ENCODE measurements around the gene MICAL2. TPM values are rescaled to one million over a fixed set of nuclear protein-coding genes. Genes with fewer than 3 reads are reported as not detected.

The MICAL2 gene
- total RNA-seq, 1 experiment from 2014 or later: 191 TPM

DNA sequence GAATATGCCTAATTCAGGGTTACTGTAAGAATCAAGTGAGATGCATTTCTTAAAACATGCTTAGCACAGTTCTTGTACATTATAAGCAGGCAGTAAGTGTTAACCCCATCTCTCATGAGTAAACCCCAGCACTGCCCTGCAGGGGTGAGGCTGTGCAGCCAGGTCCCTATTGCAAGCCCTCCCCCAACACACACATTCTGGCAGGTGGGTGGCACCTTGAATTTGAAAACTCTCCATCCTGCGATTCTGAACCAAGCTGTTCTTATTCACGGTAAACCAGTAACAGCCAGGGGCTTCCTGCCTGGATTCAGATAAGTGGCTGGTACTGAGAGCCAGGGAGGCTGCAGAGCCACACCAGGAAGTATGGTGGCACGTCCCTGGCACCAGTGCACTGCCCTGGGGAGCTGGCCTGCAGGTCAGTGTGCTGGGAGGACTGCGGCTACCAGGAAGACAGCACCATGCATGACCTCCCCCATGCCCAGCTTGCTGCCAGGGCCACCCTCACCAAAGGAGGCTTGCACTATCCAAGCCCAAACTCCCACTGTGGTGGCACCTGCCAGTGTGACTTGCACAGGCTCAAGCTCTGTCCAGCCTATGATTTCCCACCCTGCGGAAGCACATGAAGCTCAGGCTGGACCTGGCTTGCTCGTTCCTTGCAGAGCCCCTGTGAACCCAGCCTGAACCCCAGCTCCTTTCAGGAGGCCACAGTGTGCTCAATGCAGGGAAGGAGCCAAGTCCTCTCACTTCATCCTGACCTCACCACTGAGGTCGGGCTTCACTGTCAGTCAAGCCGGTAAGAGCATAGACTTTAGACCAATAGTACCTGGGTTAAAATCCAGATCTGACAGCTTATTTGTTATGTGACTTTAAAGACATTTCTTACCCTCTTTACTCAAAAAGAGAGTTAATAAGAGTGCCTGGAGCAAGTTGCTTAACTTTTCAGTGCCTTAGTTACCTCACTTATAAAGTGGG, 88.1 kb downstream of the MICAL2 start:
- no peak for DNase-seq
- peaks cover 25% of the 10 kb centered on the region for H3K4me1 Mint-ChIP-seq (ENCODE audit: low read depth, unreplicated experiment)
- intact Hi-C loops (cut with micrococcal nuclease; ENCODE audit: unreplicated experiment): no loop called here
- CTCF ChIA-PET: interaction anchor here (1.2 kb wide), 1 partner anchor 26 kb away, joined by 3 read pairs; no protein-coding TSS in a partner anchor
- H3K27me3 Mint-ChIP-seq (ENCODE audit: unreplicated experiment): no peaks in the 10 kb centered on the region
- peaks cover 21% of the 10 kb centered on the region for H3K36me3 Mint-ChIP-seq (ENCODE audit: insufficient read depth, unreplicated experiment)
- TF ChIP-seq CTCF (IDR thresholded peaks at IDR 0.05; ENCODE audit: unreplicated experiment): no peak
- no peak overlapping the region for H3K27ac Mint-ChIP-seq (ENCODE audit: unreplicated experiment)
- H3K4me3 Mint-ChIP-seq (ENCODE audit: low read depth, unreplicated experiment): no peak overlapping the region
- BruUV-seq (replicated peaks): no TSS peak
- H3K9me3 Mint-ChIP-seq (ENCODE audit: low read depth, unreplicated experiment): no peaks in the 10 kb centered on the region

DNA sequence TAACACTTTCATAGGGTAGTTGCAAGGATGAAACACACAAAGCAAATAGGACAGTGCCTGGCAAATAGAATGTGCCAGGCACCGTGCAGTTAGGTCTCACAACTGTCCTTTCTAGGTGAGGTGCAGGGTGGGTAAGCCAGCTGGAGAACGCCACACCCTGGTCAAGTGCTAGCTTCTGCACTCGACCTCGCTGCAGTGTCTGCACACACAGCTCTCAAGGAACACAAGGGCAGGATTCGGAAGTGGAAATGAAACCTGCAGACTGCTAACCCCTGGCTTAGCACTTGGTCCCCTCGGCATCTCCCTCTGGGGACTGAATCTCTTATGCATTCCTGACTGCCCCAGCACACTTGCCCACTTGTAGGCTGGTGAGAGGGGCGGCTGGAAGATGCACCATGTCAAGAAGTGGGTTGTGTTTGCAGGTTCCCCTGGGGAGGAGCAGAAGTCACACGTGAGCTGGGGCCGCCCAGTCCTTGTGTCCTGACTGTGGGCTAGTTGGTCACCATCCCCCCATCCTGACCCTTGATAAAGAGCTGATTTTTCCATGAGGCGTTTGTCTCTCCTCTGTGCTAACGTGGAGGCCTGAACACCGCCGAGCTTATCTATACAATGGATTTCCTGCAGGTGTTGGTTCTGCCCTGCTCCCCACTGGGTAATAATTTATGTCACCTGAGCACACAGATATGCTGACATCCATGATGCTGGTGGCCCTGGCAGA, 89.0 kb downstream of the MICAL2 start:
- Mint-ChIP-seq H3K4me1 (ENCODE audit: low read depth, unreplicated experiment) (peaks cover 25% of the 10 kb centered on the region), H3K27ac (ENCODE audit: unreplicated experiment) (no peak overlapping the region), H3K4me3 (ENCODE audit: low read depth, unreplicated experiment) (no peak overlapping the region), H3K27me3 (ENCODE audit: unreplicated experiment) (no peaks in the 10 kb centered on the region), H3K36me3 (ENCODE audit: insufficient read depth, unreplicated experiment) (peaks cover 26% of the 10 kb centered on the region), H3K9me3 (ENCODE audit: low read depth, unreplicated experiment) (no peaks in the 10 kb centered on the region)
- CTCF ChIA-PET: interaction anchor here (1.2 kb wide), 1 partner anchor 27 kb away, joined by 3 read pairs; no protein-coding TSS in a partner anchor
- TF ChIP-seq CTCF (IDR thresholded peaks at IDR 0.05; ENCODE audit: unreplicated experiment): no peak
- no TSS peak for BruUV-seq (replicated peaks)
- no peak for DNase-seq
- intact Hi-C loops (cut with micrococcal nuclease; ENCODE audit: unreplicated experiment): no loop called here

- CTCF ChIA-PET: no interaction called here
- Mint-ChIP-seq H3K36me3 (ENCODE audit: insufficient read depth, unreplicated experiment) (peaks cover 31% of the 10 kb centered on the region), H3K9me3 (ENCODE audit: low read depth, unreplicated experiment) (no peaks in the 10 kb centered on the region), H3K4me1 (ENCODE audit: low read depth, unreplicated experiment) (peaks cover 25% of the 10 kb centered on the region), H3K27me3 (ENCODE audit: unreplicated experiment) (no peaks in the 10 kb centered on the region), H3K4me3 (ENCODE audit: low read depth, unreplicated experiment) (no peak overlapping the region), H3K27ac (ENCODE audit: unreplicated experiment) (no peak overlapping the region)
- TF ChIP-seq CTCF (IDR thresholded peaks at IDR 0.05; ENCODE audit: unreplicated experiment): no peak
- intact Hi-C loops (cut with micrococcal nuclease; ENCODE audit: unreplicated experiment): no loop called here
- no TSS peak for BruUV-seq (replicated peaks)
- no peak for DNase-seq
These were observed 90.0 kb downstream of the MICAL2 start for GRCh38 chr11:12200279-12200990.
